SK-N-SH treated with all-trans-retinoic acid at 6 μM for 48 hours (cell line): Measurements from ENCODE around the gene PDGFRA.

Source experiments
- ATAC-seq: fragments of 200-7000 bp; cut with Tn5 transposase; 3 replicates; pipeline ENCODE4 v1.9.1; 2020; ENCODE audit warnings: mild to moderate bottlenecking, moderate library complexity
- ARNTL ChIP-seq: fragments of 450-650 bp; formaldehyde crosslinking; IDR thresholded peaks from 2 replicates; pipeline ENCODE4 v1.5.0; 2020; ENCODE audit warnings: low read depth, mild to moderate bottlenecking, moderate library complexity, borderline replicate concordance
- BACH2 ChIP-seq: fragments of 250-450 bp; sonication (Bioruptor Pico); IDR thresholded peaks from 2 replicates; pipeline ENCODE4 v1.9.0; 2021; ENCODE audit warnings: mild to moderate bottlenecking, borderline replicate concordance
- CREB5 ChIP-seq: fragments of 250-450 bp; sonication (Bioruptor Pico); IDR thresholded peaks from 2 replicates; pipeline ENCODE4 v1.5.1; 2020; ENCODE audit warnings: low read depth, mild to moderate bottlenecking, moderate library complexity
- CSDC2 ChIP-seq: fragments of 250-450 bp; sonication (Bioruptor Pico); IDR thresholded peaks from 2 replicates; pipeline ENCODE4 v1.5.0; 2020; ENCODE audit warnings: mild to moderate bottlenecking, moderate library complexity
- CSRNP3 ChIP-seq: fragments of 250-450 bp; sonication (Bioruptor Pico); IDR thresholded peaks from 2 replicates; pipeline ENCODE4 v1.5.1; 2021; ENCODE audit warnings: mild to moderate bottlenecking, moderate library complexity
- ESRRG ChIP-seq: fragments of 250-450 bp; sonication (Bioruptor Pico); IDR thresholded peaks from 2 replicates; pipeline ENCODE4 v1.6.1; 2021; ENCODE audit warnings: mild to moderate bottlenecking
- GLIS3 ChIP-seq: fragments of 250-450 bp; sonication (Bioruptor Pico); IDR thresholded peaks from 2 replicates; pipeline ENCODE4 v1.5.0; 2020; ENCODE audit warnings: mild to moderate bottlenecking, moderate library complexity
- ISL1 ChIP-seq: fragments of 250-450 bp; sonication (Bioruptor Pico); IDR thresholded peaks from 2 replicates; pipeline ENCODE4 v2.1.2; 2022; ENCODE audit warnings: mild to moderate bottlenecking, moderate library complexity
- OSR1 ChIP-seq: fragments of 250-450 bp; sonication (Bioruptor Pico); IDR thresholded peaks from 2 replicates; pipeline ENCODE4 v1.8.0; 2022; ENCODE audit warnings: moderate library complexity, mild to moderate bottlenecking, inconsistent platforms
- PPARA ChIP-seq: fragments of 250-450 bp; sonication (Bioruptor Pico); IDR thresholded peaks from 2 replicates; pipeline ENCODE4 v1.5.0; 2020; ENCODE audit warnings: mild to moderate bottlenecking, borderline replicate concordance
- RARB ChIP-seq: fragments of 250-450 bp; sonication (Bioruptor Pico); IDR thresholded peaks from 2 replicates; pipeline ENCODE4 v1.8.0; 2021; ENCODE audit warnings: mild to moderate bottlenecking, moderate library complexity
- SNAI2 ChIP-seq: fragments of 250-450 bp; sonication (Bioruptor Pico); IDR thresholded peaks from 2 replicates; pipeline ENCODE4 v1.5.0; 2020; ENCODE audit warnings: mild to moderate bottlenecking, moderate library complexity
- TCF4 ChIP-seq: fragments of 250-450 bp; sonication (Bioruptor Pico); IDR thresholded peaks from 2 replicates; pipeline ENCODE4 v1.8.0; 2021; ENCODE audit warnings: mild to moderate bottlenecking, moderate library complexity, borderline replicate concordance
- TOX ChIP-seq: fragments of 250-450 bp; sonication (Bioruptor Pico); IDR thresholded peaks from 2 replicates; pipeline ENCODE4 v1.8.0; 2021; ENCODE audit warnings: mild to moderate bottlenecking, moderate library complexity, borderline replicate concordance
- ZC3H10 ChIP-seq: fragments of 250-450 bp; sonication (Bioruptor Pico); IDR thresholded peaks from 2 replicates; pipeline ENCODE4 v1.5.1; 2021; ENCODE audit warnings: mild to moderate bottlenecking, moderate library complexity
- ZFP3 ChIP-seq: fragments of 250-450 bp; sonication (Bioruptor Pico); IDR thresholded peaks from 2 replicates; pipeline ENCODE4 v1.5.0; 2020; ENCODE audit warnings: mild to moderate bottlenecking, moderate library complexity
- ZFP30 ChIP-seq: fragments of 450-650 bp; formaldehyde crosslinking; IDR thresholded peaks from 2 replicates; pipeline ENCODE4 v1.5.0; 2022; ENCODE audit warnings: mild to moderate bottlenecking, moderate library complexity
- ZNF565 ChIP-seq: fragments of 450-650 bp; formaldehyde crosslinking; conservative IDR thresholded peaks from 2 replicates; pipeline ENCODE4 v1.5.0; 2020; ENCODE audit warnings: low read depth, mild to moderate bottlenecking, moderate library complexity
- ZNF70 ChIP-seq: fragments of 450-650 bp; formaldehyde crosslinking; IDR thresholded peaks from 2 replicates; pipeline ENCODE4 v1.5.0; 2020; ENCODE audit warnings: mild to moderate bottlenecking, moderate library complexity
- ZNF8 ChIP-seq: fragments of 450-650 bp; formaldehyde crosslinking; IDR thresholded peaks from 2 replicates; pipeline ENCODE4 v1.5.0; 2020; ENCODE audit warnings: mild to moderate bottlenecking, moderate library complexity
- TF ChIP-seq, protein P1 (sequence below): fragments of 250-450 bp; sonication (Bioruptor Pico); IDR thresholded peaks from 2 replicates; pipeline ENCODE4 v1.5.0; 2020; ENCODE audit warnings: mild to moderate bottlenecking, moderate library complexity
- TF ChIP-seq, protein P2 (sequence below): fragments of 250-450 bp; sonication (Bioruptor Pico); IDR thresholded peaks from 2 replicates; pipeline ENCODE4 v1.8.0; 2021; ENCODE audit warnings: low read depth, mild to moderate bottlenecking, moderate library complexity, borderline replicate concordance

PDGFRA gene

GRCh38 chr4:54296548-54297203 lies 67.6 kb downstream of the PDGFRA start:
- no peak for TF ChIP-seq PPARA (CRISPR knock-in tag)
- no peak for TF ChIP-seq ZFP3 (CRISPR knock-in tag)
- no peak for TF ChIP-seq RARB
- no peak for TF ChIP-seq GLIS3 (CRISPR knock-in tag)
- TF ChIP-seq CSRNP3 (CRISPR knock-in tag): no peak
- TF ChIP-seq, protein P1, sequence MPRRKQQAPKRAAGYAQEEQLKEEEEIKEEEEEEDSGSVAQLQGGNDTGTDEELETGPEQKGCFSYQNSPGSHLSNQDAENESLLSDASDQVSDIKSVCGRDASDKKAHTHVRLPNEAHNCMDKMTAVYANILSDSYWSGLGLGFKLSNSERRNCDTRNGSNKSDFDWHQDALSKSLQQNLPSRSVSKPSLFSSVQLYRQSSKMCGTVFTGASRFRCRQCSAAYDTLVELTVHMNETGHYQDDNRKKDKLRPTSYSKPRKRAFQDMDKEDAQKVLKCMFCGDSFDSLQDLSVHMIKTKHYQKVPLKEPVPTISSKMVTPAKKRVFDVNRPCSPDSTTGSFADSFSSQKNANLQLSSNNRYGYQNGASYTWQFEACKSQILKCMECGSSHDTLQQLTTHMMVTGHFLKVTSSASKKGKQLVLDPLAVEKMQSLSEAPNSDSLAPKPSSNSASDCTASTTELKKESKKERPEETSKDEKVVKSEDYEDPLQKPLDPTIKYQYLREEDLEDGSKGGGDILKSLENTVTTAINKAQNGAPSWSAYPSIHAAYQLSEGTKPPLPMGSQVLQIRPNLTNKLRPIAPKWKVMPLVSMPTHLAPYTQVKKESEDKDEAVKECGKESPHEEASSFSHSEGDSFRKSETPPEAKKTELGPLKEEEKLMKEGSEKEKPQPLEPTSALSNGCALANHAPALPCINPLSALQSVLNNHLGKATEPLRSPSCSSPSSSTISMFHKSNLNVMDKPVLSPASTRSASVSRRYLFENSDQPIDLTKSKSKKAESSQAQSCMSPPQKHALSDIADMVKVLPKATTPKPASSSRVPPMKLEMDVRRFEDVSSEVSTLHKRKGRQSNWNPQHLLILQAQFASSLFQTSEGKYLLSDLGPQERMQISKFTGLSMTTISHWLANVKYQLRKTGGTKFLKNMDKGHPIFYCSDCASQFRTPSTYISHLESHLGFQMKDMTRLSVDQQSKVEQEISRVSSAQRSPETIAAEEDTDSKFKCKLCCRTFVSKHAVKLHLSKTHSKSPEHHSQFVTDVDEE (CRISPR knock-in tag): no peak
- TF ChIP-seq, protein P2, sequence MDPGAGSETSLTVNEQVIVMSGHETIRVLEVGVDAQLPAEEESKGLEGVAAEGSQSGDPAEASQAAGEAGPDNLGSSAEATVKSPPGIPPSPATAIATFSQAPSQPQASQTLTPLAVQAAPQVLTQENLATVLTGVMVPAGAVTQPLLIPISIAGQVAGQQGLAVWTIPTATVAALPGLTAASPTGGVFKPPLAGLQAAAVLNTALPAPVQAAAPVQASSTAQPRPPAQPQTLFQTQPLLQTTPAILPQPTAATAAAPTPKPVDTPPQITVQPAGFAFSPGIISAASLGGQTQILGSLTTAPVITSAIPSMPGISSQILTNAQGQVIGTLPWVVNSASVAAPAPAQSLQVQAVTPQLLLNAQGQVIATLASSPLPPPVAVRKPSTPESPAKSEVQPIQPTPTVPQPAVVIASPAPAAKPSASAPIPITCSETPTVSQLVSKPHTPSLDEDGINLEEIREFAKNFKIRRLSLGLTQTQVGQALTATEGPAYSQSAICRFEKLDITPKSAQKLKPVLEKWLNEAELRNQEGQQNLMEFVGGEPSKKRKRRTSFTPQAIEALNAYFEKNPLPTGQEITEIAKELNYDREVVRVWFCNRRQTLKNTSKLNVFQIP: no peak
- no peak for TF ChIP-seq TCF4 (CRISPR knock-in tag)
- TF ChIP-seq ZC3H10 (CRISPR knock-in tag): no peak
- TF ChIP-seq BACH2: no peak
- TF ChIP-seq ISL1 (CRISPR knock-in tag): no peak
- TF ChIP-seq ESRRG (CRISPR knock-in tag): no peak
- TF ChIP-seq ZNF8 (CRISPR knock-in tag): no peak
- TF ChIP-seq CSDC2: no peak
- TF ChIP-seq ZNF565 (CRISPR knock-in tag): no peak
- TF ChIP-seq OSR1: no peak
- no peak for TF ChIP-seq TOX (CRISPR knock-in tag)
- TF ChIP-seq ZFP30 (CRISPR knock-in tag): no peak
- TF ChIP-seq SNAI2 (CRISPR knock-in tag): no peak
- TF ChIP-seq, all 23 proteins: peak for 0
- ATAC-seq: peak; percentile 35; the same call in 1 of the 3 replicates

DNA sequence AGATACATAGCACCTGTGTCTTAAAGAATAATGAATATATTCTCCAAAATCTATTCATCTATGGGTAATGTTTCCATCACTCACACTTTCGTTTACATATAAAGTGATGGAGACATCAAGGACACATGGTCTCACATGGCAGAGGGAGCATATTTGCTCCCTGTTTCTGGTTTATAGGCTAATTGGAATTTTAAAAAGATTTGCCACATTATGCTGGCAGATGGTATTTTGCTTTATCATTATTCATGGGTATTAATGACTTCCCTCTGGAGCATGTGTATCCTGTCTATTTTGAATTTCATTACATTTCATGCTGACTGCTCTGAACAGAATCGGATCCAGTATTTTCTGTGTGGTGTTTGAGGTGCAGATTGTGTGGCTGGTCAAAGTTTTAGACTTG lies 79.0 kb downstream of the PDGFRA start:
- ATAC-seq: no peak
- TF ChIP-seq RARB (no peak), TOX (CRISPR knock-in tag) (no peak), SNAI2 (CRISPR knock-in tag) (no peak), PPARA (CRISPR knock-in tag) (no peak)

DNA sequence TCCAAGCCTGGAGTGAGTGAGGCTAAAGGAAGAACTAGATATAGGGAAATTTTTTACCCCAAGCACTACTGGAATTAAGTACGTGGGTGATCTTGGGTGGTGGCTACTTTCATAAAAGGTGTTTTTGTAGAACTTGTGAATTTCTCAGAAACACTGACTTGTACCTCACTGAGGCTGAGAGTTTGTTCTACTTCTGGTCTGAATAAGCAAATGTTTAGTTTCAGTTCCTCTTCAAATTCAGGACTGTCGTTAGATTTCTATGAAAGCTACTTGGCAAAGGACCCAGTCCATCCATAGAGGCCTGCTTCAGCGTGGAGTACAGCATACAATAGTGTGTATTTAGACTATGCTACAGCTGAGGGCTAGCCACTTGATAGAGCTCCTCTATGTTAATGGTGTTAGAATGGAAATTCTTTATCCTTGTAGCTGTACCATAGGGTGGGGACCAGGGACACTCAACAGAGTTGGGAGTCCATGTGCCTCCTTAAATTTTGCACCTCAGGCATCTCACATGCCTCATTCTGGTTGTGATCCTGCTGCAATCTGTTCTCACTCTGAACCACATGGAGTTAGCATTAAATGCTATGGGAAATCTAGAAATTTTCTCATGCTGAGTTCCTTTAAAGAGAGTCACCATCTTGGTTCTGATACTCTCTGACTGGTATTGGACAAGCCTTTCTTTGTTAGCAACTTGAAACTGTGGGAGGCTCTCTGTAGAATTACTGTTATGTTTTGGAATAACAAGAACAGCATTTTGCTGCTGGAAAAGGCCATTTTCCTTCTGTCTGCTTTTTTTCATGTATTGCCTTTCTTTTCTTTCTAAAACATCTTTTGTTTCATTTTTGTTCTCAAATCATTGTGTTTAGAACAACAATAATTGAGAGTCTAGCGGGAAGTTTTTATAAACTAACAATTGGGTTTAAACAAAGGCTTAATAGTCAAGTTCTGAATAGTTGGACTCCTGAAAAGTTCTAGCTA lies 86.8 kb downstream of the PDGFRA start:
- no peak for ATAC-seq
- no peak for TF ChIP-seq CSRNP3 (CRISPR knock-in tag)
- no peak for TF ChIP-seq ARNTL (CRISPR knock-in tag)
- no peak for TF ChIP-seq ZNF565 (CRISPR knock-in tag)
- TF ChIP-seq ZFP3 (CRISPR knock-in tag): no peak

DNA sequence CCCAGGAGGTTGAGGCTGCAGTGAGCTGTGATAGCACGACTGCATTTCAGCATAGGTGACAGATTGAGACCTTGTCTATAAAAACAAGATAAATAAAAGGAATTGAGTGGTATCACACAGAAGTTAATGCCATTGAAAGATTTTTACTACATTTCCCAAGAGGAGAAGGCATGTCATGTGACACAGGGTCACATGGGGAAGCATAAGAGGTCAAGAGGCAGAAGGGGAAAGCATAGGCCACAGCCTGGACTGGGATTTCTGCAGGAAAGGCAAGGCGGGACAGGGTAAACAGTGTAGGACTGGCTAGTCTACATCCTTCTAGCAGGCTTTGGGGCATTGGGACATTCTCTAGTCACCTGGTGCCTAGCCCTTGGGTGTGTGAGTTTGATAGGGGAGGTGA lies 88.6 kb downstream of the PDGFRA start:
- no peak for ATAC-seq
- TF ChIP-seq ZNF565 (CRISPR knock-in tag) (no peak), CREB5 (CRISPR knock-in tag) (no peak), ESRRG (CRISPR knock-in tag) (no peak), ZNF70 (CRISPR knock-in tag) (no peak), CSDC2 (no peak)
- TF ChIP-seq, protein P2: no peak
